ENCODE results near the gene GALM.
"Not testable (repeated sequence)": the region's sequence is repeated elsewhere in the genome, so short reads cannot be mapped to it uniquely, and the experiment has no call there.

GALM gene

GRCh38 chr2:38643021-38643671 is 22.8 kb upstream of the GALM start:
- Histone ChIP-seq H3K4me1 (peaks cover 5 to 9% (median 6%) of the 10 kb centered on the region in 10 experiments; a peak in 18 of 20 replicates), H3K9me3 (replicated peaks in 1 of 11) (peaks cover 32 to 60% (median 54%) of the 10 kb centered on the region in 11 experiments), H3K4me3 (0 out of 20 replicates have a peak overlapping the region, but pooled peaks of 1 of the 10 experiments have one; percentile 9), H3K36me3 (peaks cover 0 to 6% (median under 1%) of the 10 kb centered on the region in 11 experiments; a peak in 6 of 22 replicates), H3K27ac (no peak overlapping the region), H3K9ac (no peak overlapping the region), H4K20me1 (no peaks in the 10 kb centered on the region), H3K27me3 (peaks cover 0 to 31% (median 0%) of the 10 kb centered on the region in 11 experiments; a peak in 4 of 22 replicates), H3K4me2 (no peak overlapping the region)
- TF ChIP-seq Cebpa-rat (IDR thresholded peaks at IDR 0.05) = no peak

GRCh38 chr2:38643683-38644511 is 22.0 kb upstream of the GALM start:
- not testable (repeated sequence) for H3K9ac ChIP-seq, H4K20me1 ChIP-seq, H3K4me2 ChIP-seq, H3K27ac ChIP-seq
- H3K4me1 ChIP-seq = peaks cover 9 to 17% (median 13%) of the 10 kb centered on the region in 10 experiments; a peak in 18 of 20 replicates
- peaks cover 39 to 68% (median 61%) of the 10 kb centered on the region in 11 experiments for H3K9me3 ChIP-seq (replicated peaks in 1 of 11)
- H3K36me3 ChIP-seq = peaks cover 0 to 12% (median 4%) of the 10 kb centered on the region in 11 experiments; a peak in 9 of 22 replicates
- H3K27me3 ChIP-seq = peaks cover 0 to 24% (median 0%) of the 10 kb centered on the region in 11 experiments; a peak in 4 of 22 replicates
- H3K4me3 ChIP-seq = 0 out of 20 replicates have a peak overlapping the region, but pooled peaks of 1 of the 10 experiments have one; percentile 9

GRCh38 chr2:38648107-38648761 is 17.7 kb upstream of the GALM start:
- H3K4me2 ChIP-seq = peak overlapping the region; percentile 17 to 68 (median 36); a peak in 17 of 22 replicates
- peak in 9 of 11 experiments; percentile 21 to 88 (median 71); a peak in 15 of 22 replicates for TF ChIP-seq Cebpa-rat (IDR thresholded peaks at IDR 0.05)
- peaks cover 36 to 80% (median 70%) of the 10 kb centered on the region in 11 experiments for H3K9me3 ChIP-seq (replicated peaks in 1 of 11)
- peaks cover 0 to 14% (median 0%) of the 10 kb centered on the region in 11 experiments; a peak in 3 of 22 replicates for H3K27me3 ChIP-seq
- peaks cover 0 to 15% (median 2%) of the 10 kb centered on the region in 11 experiments; a peak in 8 of 22 replicates for H3K36me3 ChIP-seq
- H3K9ac ChIP-seq = peak overlapping the region in 4 of 11 experiments; percentile 10 to 54 (median 26); a peak in 5 of 22 replicates
- peak overlapping the region in 7 of 10 experiments; percentile 9 to 52 (median 38); a peak in 10 of 20 replicates for H3K4me3 ChIP-seq
- no peaks in the 10 kb centered on the region for H4K20me1 ChIP-seq
- peak overlapping the region in 8 of 11 experiments; percentile 58 to 84 (median 72); a peak in 17 of 22 replicates for H3K27ac ChIP-seq
- peaks cover 13 to 38% (median 29%) of the 10 kb centered on the region in 10 experiments for H3K4me1 ChIP-seq

DNA sequence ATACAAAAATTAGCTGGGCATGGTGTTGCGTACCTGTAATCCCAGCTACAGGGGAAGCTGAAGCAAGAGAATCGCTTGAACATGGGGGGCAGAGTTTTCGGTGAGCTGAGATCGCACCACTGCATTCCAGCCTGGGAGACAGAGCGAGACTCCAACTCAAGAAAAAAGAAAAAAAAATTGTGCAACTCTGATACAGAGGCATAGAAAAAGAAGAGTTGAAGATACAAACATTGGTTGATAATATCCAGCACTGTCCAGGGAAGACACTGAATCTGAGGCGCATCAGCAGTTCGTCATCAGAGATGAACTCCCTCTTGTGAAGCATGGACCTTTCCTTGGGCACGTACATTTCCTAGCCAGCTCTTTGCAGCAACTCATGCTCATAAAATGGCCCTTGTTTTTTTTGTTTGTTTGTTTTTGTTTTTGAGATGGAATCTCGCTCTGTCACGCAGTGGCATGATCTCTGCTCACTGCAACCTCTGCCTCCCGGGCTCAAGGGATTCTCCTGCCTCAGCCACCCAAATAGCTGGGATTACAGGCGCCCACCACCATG is 16.7 kb upstream of the GALM start:
- H3K4me1 ChIP-seq = peaks cover 21 to 46% (median 36%) of the 10 kb centered on the region in 10 experiments
- peak overlapping the region in 3 of 10 experiments; percentile 38 to 52 (median 41); a peak in 2 of 20 replicates for H3K4me3 ChIP-seq
- peaks cover 29 to 70% (median 60%) of the 10 kb centered on the region in 11 experiments for H3K9me3 ChIP-seq (replicated peaks in 1 of 11)
- H3K36me3 ChIP-seq = peaks cover 0 to 15% (median 0%) of the 10 kb centered on the region in 11 experiments; a peak in 6 of 22 replicates
- H3K27ac ChIP-seq = peak overlapping the region in 6 of 11 experiments; percentile 60 to 84 (median 76); a peak in 8 of 22 replicates
- no peak for TF ChIP-seq Cebpa-rat (IDR thresholded peaks at IDR 0.05)
- no peaks in the 10 kb centered on the region for H4K20me1 ChIP-seq
- H3K9ac ChIP-seq = no peak overlapping the region
- peak overlapping the region in 2 of 11 experiments; percentile 10 to 36; a peak in 3 of 22 replicates for H3K4me2 ChIP-seq
- peaks cover 0 to 9% (median 0%) of the 10 kb centered on the region in 11 experiments; a peak in 2 of 22 replicates for H3K27me3 ChIP-seq

- H4K20me1 ChIP-seq = no peaks in the 10 kb centered on the region
- peaks cover 29 to 62% (median 53%) of the 10 kb centered on the region in 11 experiments for H3K9me3 ChIP-seq (replicated peaks in 1 of 11)
- TF ChIP-seq Cebpa-rat (IDR thresholded peaks at IDR 0.05) = no peak
- peak overlapping the region in 7 of 11 experiments; percentile 4 to 51 (median 16); a peak in 8 of 22 replicates for H3K4me2 ChIP-seq
- peak overlapping the region in 2 of 11 experiments; percentile 70 to 78; a peak in 3 of 22 replicates for H3K27ac ChIP-seq
- no peak overlapping the region for H3K4me3 ChIP-seq
- H3K9ac ChIP-seq = no peak overlapping the region
- peaks cover 0 to 14% (median 0%) of the 10 kb centered on the region in 11 experiments; a peak in 2 of 22 replicates for H3K27me3 ChIP-seq
- H3K4me1 ChIP-seq = peaks cover 22 to 50% (median 40%) of the 10 kb centered on the region in 10 experiments
- H3K36me3 ChIP-seq = peaks cover 0 to 15% (median 0%) of the 10 kb centered on the region in 11 experiments; a peak in 6 of 22 replicates
Observed at GRCh38 chr2:38650012-38650411, 15.9 kb upstream of the GALM start.

GRCh38 chr2:38650717-38651116 is 15.2 kb upstream of the GALM start:
- TF ChIP-seq Cebpa-rat (IDR thresholded peaks at IDR 0.05) = no peak
- Histone ChIP-seq H3K36me3 (peaks cover 0 to 15% (median 0%) of the 10 kb centered on the region in 11 experiments; a peak in 6 of 22 replicates), H4K20me1 (no peaks in the 10 kb centered on the region), H3K9me3 (replicated peaks in 1 of 11) (peaks cover 29 to 57% (median 48%) of the 10 kb centered on the region in 11 experiments), H3K27me3 (peaks cover 0 to 20% (median 0%) of the 10 kb centered on the region in 11 experiments; a peak in 3 of 22 replicates), H3K4me1 (peaks cover 22 to 50% (median 40%) of the 10 kb centered on the region in 10 experiments), H3K4me2 (peak overlapping the region in 7 of 11 experiments; percentile 4 to 51 (median 12); a peak in 7 of 22 replicates), H3K9ac (no peak overlapping the region), H3K27ac (peak overlapping the region in 1 of 11 experiments; percentile 78; a peak in 2 of 22 replicates), H3K4me3 (no peak overlapping the region)

DNA sequence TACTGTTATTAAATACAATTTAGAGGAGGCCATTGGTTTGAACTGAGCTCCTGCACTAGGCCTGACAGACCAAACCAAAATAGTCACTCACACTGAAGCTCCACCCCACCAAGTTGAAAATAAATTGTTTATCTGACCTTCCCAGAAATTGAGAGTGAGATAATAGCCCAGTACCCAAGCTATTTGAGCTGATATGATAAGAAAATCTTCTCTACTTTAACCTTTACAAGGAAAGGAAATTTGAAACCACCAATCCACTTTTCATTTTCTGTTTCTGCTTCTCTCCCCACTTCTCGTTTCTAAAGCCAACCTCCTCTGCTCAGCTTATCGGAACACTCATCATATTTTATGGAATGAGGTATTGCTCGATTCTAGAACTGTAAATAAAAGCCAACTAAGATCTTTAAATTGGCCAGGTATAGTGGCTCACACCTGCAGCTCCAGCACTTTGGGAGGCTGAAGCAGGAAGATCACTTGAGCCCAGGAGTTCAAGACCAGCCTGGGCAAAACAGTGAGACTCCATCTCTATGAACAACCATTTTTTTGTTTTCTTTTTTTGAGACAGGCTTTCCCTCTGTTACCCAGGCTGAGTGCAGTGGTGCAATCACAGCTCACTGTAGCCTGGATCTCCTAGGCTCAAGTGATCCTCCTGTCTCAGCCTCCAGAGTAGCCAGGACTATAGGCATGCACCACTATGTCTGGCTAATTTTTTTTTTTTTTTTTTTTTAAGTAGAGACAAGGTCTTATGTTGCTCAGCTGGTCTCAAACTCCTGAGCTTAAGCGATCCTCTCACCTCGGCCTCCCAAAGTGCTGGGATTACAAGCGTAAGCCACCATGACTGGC is 13.3 kb upstream of the GALM start:
- Histone ChIP-seq H3K4me1 (peaks cover 21 to 49% (median 39%) of the 10 kb centered on the region in 10 experiments), H3K36me3 (peaks cover 0 to 15% (median 0%) of the 10 kb centered on the region in 11 experiments; a peak in 6 of 22 replicates), H4K20me1 (no peaks in the 10 kb centered on the region), H3K9ac (no peak overlapping the region), H3K9me3 (replicated peaks in 1 of 11) (peaks cover 17 to 39% (median 31%) of the 10 kb centered on the region in 11 experiments), H3K4me3 (no peak overlapping the region), H3K4me2 (peak overlapping the region in 7 of 11 experiments; percentile 14 to 56 (median 19); a peak in 8 of 22 replicates), H3K27me3 (peaks cover 0 to 20% (median 0%) of the 10 kb centered on the region in 11 experiments; a peak in 3 of 22 replicates), H3K27ac (0 out of 22 replicates have a peak overlapping the region, but pooled peaks of 1 of the 11 experiments have one; percentile 5)
- no peak for TF ChIP-seq Cebpa-rat (IDR thresholded peaks at IDR 0.05)
